Smooth muscle cell (in vitro differentiated cells): Measurements from ENCODE around the gene TLR8. TPM values are rescaled to one million over a fixed set of nuclear protein-coding genes. Genes with fewer than 3 reads are reported as not detected.

Source experiments
- DNase-seq: peaks from one replicate; lab custom pipeline; 2025; ENCODE audit not compliant: unreplicated experiment; lab: John Stamatoyannopoulos, UW
- H2AFZ ChIP-seq: fragments of 200-600 bp; sonication (generic); 2 replicates; pipeline ENCODE4 v1.6.0; 2016; ENCODE audit warnings: antibody characterized with exemption, low read depth, mild to moderate bottlenecking
- H3F3A ChIP-seq: fragments of 200-600 bp; sonication (generic); 2 replicates; pipeline ENCODE4 v1.6.0; 2017; ENCODE audit warnings: antibody characterized with exemption, low read depth
- H3K27ac ChIP-seq: fragments of 200-600 bp; sonication (generic); 2 replicates; pipeline ENCODE4 v1.5.1; 2016; ENCODE audit warnings: low read depth, mild to moderate bottlenecking
- H3K27me3 ChIP-seq: fragments of 200-600 bp; sonication (generic); 2 replicates; pipeline ENCODE4 v1.6.1; 2016; ENCODE audit warnings: low read depth, mild to moderate bottlenecking
- H3K36me3 ChIP-seq: fragments of 200-600 bp; sonication (generic); 2 replicates; pipeline ENCODE4 v1.5.1; 2016; ENCODE audit warnings: low read depth
- H3K4me1 ChIP-seq: fragments of 200-600 bp; sonication (generic); 2 replicates; pipeline ENCODE4 v1.5.1; 2016; ENCODE audit warnings: low read depth
- H3K4me2 ChIP-seq: fragments of 200-600 bp; sonication (generic); 2 replicates; pipeline ENCODE4 v1.6.0; 2016; ENCODE audit warnings: mild to moderate bottlenecking
- H3K4me3 ChIP-seq: fragments of 200-600 bp; sonication (generic); 2 replicates; pipeline ENCODE4 v1.5.1; 2016; ENCODE audit warnings: mild to moderate bottlenecking
- H3K79me2 ChIP-seq: fragments of 200-600 bp; sonication (generic); 2 replicates; pipeline ENCODE4 v1.6.0; 2016; ENCODE audit warnings: low read depth, mild to moderate bottlenecking
- H3K9ac ChIP-seq: fragments of 200-600 bp; sonication (generic); 2 replicates; pipeline ENCODE4 v1.6.0; 2016; ENCODE audit warnings: low read depth
- H3K9me3 ChIP-seq: fragments of 200-600 bp; sonication (generic); replicated peaks from 2 replicates; pipeline ENCODE4 v1.5.1; 2016; ENCODE audit warnings: low read depth
- H4K20me1 ChIP-seq: fragments of 200-600 bp; sonication (generic); 2 replicates; pipeline ENCODE4 v1.6.0; 2016; ENCODE audit warnings: low read depth
- CTCF ChIP-seq: fragments of 200-600 bp; sonication (generic); IDR thresholded peaks from 2 replicates; pipeline ENCODE4 v1.5.1; 2017; ENCODE audit warnings: borderline replicate concordance, mild to moderate bottlenecking, antibody characterized with exemption; ENCODE audit not compliant: insufficient read depth, poor library complexity, severe bottlenecking
- WGBS: methylation state at CpG from one replicate; pipeline ENCODE4 v1.1.7; 2016; ENCODE audit warnings: low lambda C conversion rate; 5-methylcytosine and 5-hydroxymethylcytosine counted together
- polyA plus RNA-seq: library from polyadenylated mRNA; unstranded; fragments of >200 nt; fragmentation: Nextera tagmentation; extraction: Ambion mirVana; gene quantifications from 2 replicates; pipeline ENCODE4 v1.2.1, GENCODE V29; 2016
- total RNA-seq: library from RNA; depleted of rRNA; stranded (reverse); fragments of >200 nt; gene quantifications from 2 replicates; pipeline ENCODE4 v1.2.3, GENCODE V29; 2014

TLR8 gene
- total and polyA plus RNA-seq, 2 experiments from 2014 or later = not detected

GRCh38 chrX:12885508-12885907 lies 20.9 kb upstream of the TLR8 start:
- H3K4me3 ChIP-seq = no peak overlapping the region
- TF ChIP-seq CTCF = no peak
- DNase-seq = no peak
- H3K9me3 ChIP-seq = no peaks in the 10 kb centered on the region
- WGBS = 61% methylated on average over 5 of the region's 5 CpGs
- H3K79me2 ChIP-seq = no peaks in the 10 kb centered on the region
- no peak overlapping the region for H2AFZ ChIP-seq
- no peaks in the 10 kb centered on the region for H3K36me3 ChIP-seq
- no peaks in the 10 kb centered on the region for H3K27me3 ChIP-seq
- no peaks in the 10 kb centered on the region for H4K20me1 ChIP-seq
- H3K9ac ChIP-seq = no peak overlapping the region
- no peaks in the 10 kb centered on the region for H3F3A ChIP-seq
- no peak overlapping the region for H3K4me2 ChIP-seq
- H3K27ac ChIP-seq = no peak overlapping the region
- H3K4me1 ChIP-seq = no peaks in the 10 kb centered on the region

- H3K9ac ChIP-seq = no peak overlapping the region
- no peaks in the 10 kb centered on the region for H3F3A ChIP-seq
- H3K4me2 ChIP-seq = no peak overlapping the region
- H3K9me3 ChIP-seq = no peaks in the 10 kb centered on the region
- H3K4me3 ChIP-seq = no peak overlapping the region
- no peak for DNase-seq
- TF ChIP-seq CTCF = no peak
- H3K27me3 ChIP-seq = no peaks in the 10 kb centered on the region
- H2AFZ ChIP-seq = no peak overlapping the region
- WGBS = 78% methylated on average over 3 of the region's 3 CpGs
- H4K20me1 ChIP-seq = no peaks in the 10 kb centered on the region
- no peaks in the 10 kb centered on the region for H3K36me3 ChIP-seq
- no peak overlapping the region for H3K27ac ChIP-seq
- H3K4me1 ChIP-seq = no peaks in the 10 kb centered on the region
- no peaks in the 10 kb centered on the region for H3K79me2 ChIP-seq
These were observed 19.9 kb upstream of the TLR8 start for GRCh38 chrX:12886545-12886944.

- TF ChIP-seq CTCF = no peak
- WGBS = 70% methylated on average over 2 of the region's 2 CpGs
- H3K27me3 ChIP-seq = no peaks in the 10 kb centered on the region
These were observed 19.3 kb upstream of the TLR8 start for GRCh38 chrX:12887141-12887540.

GRCh38 chrX:12887767-12888166 lies 18.7 kb upstream of the TLR8 start:
- no peak for DNase-seq
- Histone ChIP-seq H3K9ac (no peak overlapping the region), H3K27me3 (no peaks in the 10 kb centered on the region), H3K79me2 (no peaks in the 10 kb centered on the region), H4K20me1 (no peaks in the 10 kb centered on the region), H2AFZ (no peak overlapping the region), H3K4me2 (no peak overlapping the region), H3K4me1 (no peaks in the 10 kb centered on the region), H3K27ac (no peak overlapping the region), H3K4me3 (no peak overlapping the region), H3K9me3 (no peaks in the 10 kb centered on the region), H3F3A (no peaks in the 10 kb centered on the region), H3K36me3 (no peaks in the 10 kb centered on the region)
- 76% methylated on average over 3 of the region's 3 CpGs for WGBS
- TF ChIP-seq CTCF = no peak

More at GRCh38 chrX:12887141-12887540, 19.3 kb upstream of the TLR8 start:
- Histone ChIP-seq H4K20me1 (no peaks in the 10 kb centered on the region), H3K27ac (no peak overlapping the region), H3K4me2 (no peak overlapping the region), H2AFZ (no peak overlapping the region), H3K4me1 (no peaks in the 10 kb centered on the region), H3K4me3 (no peak overlapping the region), H3F3A (no peaks in the 10 kb centered on the region), H3K9me3 (no peaks in the 10 kb centered on the region), H3K79me2 (no peaks in the 10 kb centered on the region), H3K36me3 (no peaks in the 10 kb centered on the region), H3K9ac (no peak overlapping the region)
- no peak for DNase-seq
